Islet precursor cell (in vitro differentiated cells): ENCODE results near the gene LRIG1.
A peak's percentile ranks its signal among the peaks of the same experiment; 100 is the strongest.

Source experiments
- DNase-seq: peaks from one replicate; pipeline ENCODE4 v3.0.0-alpha.2; 2018

LRIG1 gene

GRCh38 chr3:66487465-66487864 lies 13.4 kb downstream of the LRIG1 start:
- peak; percentile 23 for DNase-seq

- DNase-seq, result no peak
Measured at GRCh38 chr3:66486646-66487045, 14.2 kb downstream of the LRIG1 start.

- DNase-seq, result peak; percentile 20
Measured at GRCh38 chr3:66486202-66486601, 14.6 kb downstream of the LRIG1 start.

GRCh38 chr3:66485291-66485968 lies 15.4 kb downstream of the LRIG1 start:
- DNase-seq, result no peak

- peak; percentile 9 for DNase-seq
Measured at GRCh38 chr3:66484106-66484844, 16.5 kb downstream of the LRIG1 start.

GRCh38 chr3:66483409-66483906 lies 17.4 kb downstream of the LRIG1 start:
- DNase-seq, result peak; percentile 52

- DNase-seq, result peak; percentile 58
Measured at GRCh38 chr3:66483006-66483405, 17.8 kb downstream of the LRIG1 start.

- DNase-seq, result no peak
Measured at GRCh38 chr3:66482018-66482404, 18.8 kb downstream of the LRIG1 start.

- no peak for DNase-seq
Measured at GRCh38 chr3:66481071-66482017, 19.5 kb downstream of the LRIG1 start.

GRCh38 chr3:66480666-66481065 lies 20.2 kb downstream of the LRIG1 start:
- no peak for DNase-seq

- no peak for DNase-seq
Measured at GRCh38 chr3:66479532-66479947, 21.3 kb downstream of the LRIG1 start.

- no peak for DNase-seq
Measured at GRCh38 chr3:66478960-66479359, 21.9 kb downstream of the LRIG1 start.

GRCh38 chr3:66477856-66478255 lies 23.0 kb downstream of the LRIG1 start:
- DNase-seq, result no peak

GRCh38 chr3:66476852-66477381 lies 23.9 kb downstream of the LRIG1 start:
- no peak for DNase-seq

GRCh38 chr3:66475386-66476020 lies 25.3 kb downstream of the LRIG1 start:
- no peak for DNase-seq

- DNase-seq, result no peak
Measured at GRCh38 chr3:66473692-66474091, 27.1 kb downstream of the LRIG1 start.

- DNase-seq, result no peak
Measured at GRCh38 chr3:66473181-66473580, 27.6 kb downstream of the LRIG1 start.

GRCh38 chr3:66472313-66473134 lies 28.3 kb downstream of the LRIG1 start:
- DNase-seq, result peak; percentile 61

GRCh38 chr3:66470956-66471686 lies 29.7 kb downstream of the LRIG1 start:
- DNase-seq, result no peak

- DNase-seq, result no peak
Measured at GRCh38 chr3:66470285-66470684, 30.5 kb downstream of the LRIG1 start.

GRCh38 chr3:66469220-66469640 lies 31.6 kb downstream of the LRIG1 start:
- no peak for DNase-seq
